Activated CD4-positive, alpha-beta T cell treated with anti-CD3 and anti-CD28 coated beads, Interleukin-2, amount 50 U/mL, for 1 hour (primary cell): ENCODE measurements around the gene CEP128.
A peak's percentile ranks its signal among the peaks of the same experiment; 100 is the strongest.
"Not testable (repeated sequence)": the region's sequence is repeated elsewhere in the genome, so short reads cannot be mapped to it uniquely, and the experiment has no call there.

Experiments used
- DNase-seq: peaks from one replicate; pipeline ENCODE4 v3.0.0-alpha.2; 2020

Gene CEP128

GRCh38 chr14:80941241-80942185 lies at the start of gene CEP128:
Gene CEP128, minus strand, starts transcription at chr14:80941738.
- peak; percentile 80 for DNase-seq

GRCh38 chr14:80988735-80989429 lies 47.3 kb upstream of the CEP128 start:
- DNase-seq = no peak

- no peak for DNase-seq
These were observed 46.7 kb upstream of the CEP128 start for GRCh38 chr14:80988192-80988591.

- DNase-seq = peak; percentile 60
These were observed 45.9 kb upstream of the CEP128 start for GRCh38 chr14:80987235-80988032.

GRCh38 chr14:80982711-80983110 lies 41.2 kb upstream of the CEP128 start:
- no peak for DNase-seq

- no peak for DNase-seq
These were observed 40.1 kb upstream of the CEP128 start for GRCh38 chr14:80981673-80982072.

- no peak for DNase-seq
These were observed 39.6 kb upstream of the CEP128 start for GRCh38 chr14:80981156-80981555.

- DNase-seq = no peak
These were observed 38.4 kb upstream of the CEP128 start for GRCh38 chr14:80979951-80980350.

GRCh38 chr14:80978403-80978802 lies 36.9 kb upstream of the CEP128 start:
- DNase-seq = no peak

- DNase-seq = no peak
These were observed 35.7 kb upstream of the CEP128 start for GRCh38 chr14:80977221-80977620.

GRCh38 chr14:80974679-80975078 lies 33.1 kb upstream of the CEP128 start:
- DNase-seq = no peak

GRCh38 chr14:80973931-80974641 lies 32.5 kb upstream of the CEP128 start:
- no peak for DNase-seq

- no peak for DNase-seq
These were observed 23.5 kb upstream of the CEP128 start for GRCh38 chr14:80965037-80965436.

- DNase-seq = peak; percentile 20
These were observed 18.0 kb upstream of the CEP128 start for GRCh38 chr14:80959496-80959895.

- no peak for DNase-seq
These were observed 17.4 kb upstream of the CEP128 start for GRCh38 chr14:80958939-80959338.

GRCh38 chr14:80958226-80958625 lies 16.7 kb upstream of the CEP128 start:
- DNase-seq = no peak

- DNase-seq = no peak
These were observed 16.1 kb upstream of the CEP128 start for GRCh38 chr14:80957613-80958012.

GRCh38 chr14:80956922-80957321 lies 15.4 kb upstream of the CEP128 start:
- DNase-seq = no peak

GRCh38 chr14:80956102-80956501 lies 14.6 kb upstream of the CEP128 start:
- DNase-seq = no peak

- peak; percentile 1 for DNase-seq
These were observed 13.9 kb upstream of the CEP128 start, which contains the start of gene TSHR for GRCh38 chr14:80955416-80955941. Gene TSHR, plus strand, starts transcription at chr14:80955621. Its CDS starts 60 bp downstream, at chr14:80955681.

- DNase-seq = peak; percentile 71
These were observed 13.3 kb upstream of the CEP128 start for GRCh38 chr14:80954687-80955299.

- not testable (repeated sequence) for DNase-seq
These were observed 11.7 kb upstream of the CEP128 start for GRCh38 chr14:80953211-80953610.
